GM12873 (cell line): Measurements from ENCODE around the gene LNX2.

Experiments
- TF ChIP-seq, protein P1 (sequence below): IDR thresholded peaks from 2 replicates; pipeline ENCODE4 v1.5.1; 2012; ENCODE audit warnings: low read depth, mild to moderate bottlenecking, moderate library complexity, low read length, control low read depth; ENCODE audit not compliant: insufficient read depth; ENCODE audit errors: missing control alignments

Gene LNX2

GRCh38 chr13:27536361-27537101, 83.8 kb downstream of the LNX2 start:
- TF ChIP-seq, protein P1, sequence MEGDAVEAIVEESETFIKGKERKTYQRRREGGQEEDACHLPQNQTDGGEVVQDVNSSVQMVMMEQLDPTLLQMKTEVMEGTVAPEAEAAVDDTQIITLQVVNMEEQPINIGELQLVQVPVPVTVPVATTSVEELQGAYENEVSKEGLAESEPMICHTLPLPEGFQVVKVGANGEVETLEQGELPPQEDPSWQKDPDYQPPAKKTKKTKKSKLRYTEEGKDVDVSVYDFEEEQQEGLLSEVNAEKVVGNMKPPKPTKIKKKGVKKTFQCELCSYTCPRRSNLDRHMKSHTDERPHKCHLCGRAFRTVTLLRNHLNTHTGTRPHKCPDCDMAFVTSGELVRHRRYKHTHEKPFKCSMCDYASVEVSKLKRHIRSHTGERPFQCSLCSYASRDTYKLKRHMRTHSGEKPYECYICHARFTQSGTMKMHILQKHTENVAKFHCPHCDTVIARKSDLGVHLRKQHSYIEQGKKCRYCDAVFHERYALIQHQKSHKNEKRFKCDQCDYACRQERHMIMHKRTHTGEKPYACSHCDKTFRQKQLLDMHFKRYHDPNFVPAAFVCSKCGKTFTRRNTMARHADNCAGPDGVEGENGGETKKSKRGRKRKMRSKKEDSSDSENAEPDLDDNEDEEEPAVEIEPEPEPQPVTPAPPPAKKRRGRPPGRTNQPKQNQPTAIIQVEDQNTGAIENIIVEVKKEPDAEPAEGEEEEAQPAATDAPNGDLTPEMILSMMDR: no peak

DNA sequence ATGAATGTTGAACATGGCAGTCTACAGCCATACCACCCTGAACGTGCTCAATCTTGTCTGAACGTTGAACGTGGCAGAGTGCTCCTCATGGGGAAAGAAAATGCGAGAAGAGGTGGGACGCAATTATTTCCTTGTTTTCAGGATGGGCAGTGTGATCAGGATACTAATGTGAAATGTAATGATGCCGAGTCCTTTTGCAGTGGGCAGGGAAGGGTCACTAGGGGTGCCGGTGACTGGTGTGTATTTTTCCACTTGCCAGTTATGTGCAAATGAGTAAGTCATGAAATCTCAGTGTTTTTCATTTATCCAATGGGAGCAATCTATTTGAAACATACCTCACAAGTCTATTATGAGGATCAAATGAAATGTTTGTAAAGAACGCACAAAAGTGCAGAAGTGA, 84.8 kb downstream of the LNX2 start:
- TF ChIP-seq, protein P1: peak; percentile 14

DNA sequence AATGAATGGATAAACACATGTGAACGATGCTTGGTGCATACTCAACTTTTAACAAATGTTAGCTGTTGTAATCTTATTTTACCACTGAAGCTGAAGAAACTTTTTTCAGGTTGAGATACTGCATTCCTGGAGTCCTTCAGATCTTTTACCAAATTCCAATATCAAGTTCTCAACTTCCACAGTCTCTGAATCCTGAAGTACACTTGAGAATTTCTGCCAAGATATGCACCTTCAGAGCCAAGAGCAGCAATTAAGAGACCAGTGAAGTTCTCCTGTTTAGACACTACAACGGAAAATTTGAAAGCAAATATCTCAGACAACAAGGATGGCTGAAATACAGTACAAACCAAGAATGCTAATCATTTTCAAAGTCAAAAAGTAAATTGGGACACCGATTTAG, 85.3 kb downstream of the LNX2 start:
- TF ChIP-seq, protein P1: no peak

DNA sequence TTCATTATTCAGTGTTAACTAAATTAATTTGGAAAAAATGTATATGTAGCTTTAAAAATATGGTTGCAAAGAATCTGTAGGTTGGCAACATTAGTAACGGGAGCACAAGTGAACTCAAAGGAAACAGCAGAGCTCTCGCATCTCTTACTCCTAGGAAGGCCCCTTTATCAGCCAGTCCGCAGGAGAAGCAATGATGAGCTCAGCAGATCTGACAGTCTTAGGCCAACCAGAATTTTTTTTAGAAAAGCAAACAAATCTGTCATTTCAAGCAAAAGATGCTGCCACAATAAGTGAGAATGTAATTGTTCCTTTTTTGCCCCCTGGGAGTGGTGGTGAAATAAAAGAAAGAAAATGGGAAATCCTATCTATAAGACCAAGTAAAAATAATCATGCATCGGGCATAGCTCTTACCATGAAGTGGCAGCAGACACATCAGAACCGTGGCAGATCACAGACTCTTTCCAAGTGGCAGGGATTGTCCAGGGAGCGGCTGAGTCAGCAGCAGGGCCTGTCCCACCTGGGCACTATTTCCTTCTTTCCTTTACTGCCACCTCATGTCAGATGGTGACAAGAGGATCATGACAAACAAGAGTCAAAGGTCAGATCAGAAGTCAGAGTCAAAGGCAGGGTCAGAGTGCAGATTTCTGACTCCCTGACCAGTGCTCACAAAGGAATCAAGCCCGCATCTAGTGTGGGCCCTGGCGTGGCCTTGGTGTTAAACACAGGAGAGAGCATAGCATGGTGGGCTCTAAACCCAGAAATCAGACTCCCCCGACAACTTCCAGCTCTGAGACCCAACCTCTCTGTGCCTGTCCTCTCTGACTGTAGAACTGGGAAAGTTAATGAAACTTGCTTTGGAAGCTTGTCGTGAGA, 86.0 kb downstream of the LNX2 start:
- TF ChIP-seq, protein P1: no peak

GRCh38 chr13:27533155-27533643, 87.1 kb downstream of the LNX2 start:
- TF ChIP-seq, protein P1: peak; percentile 82

- TF ChIP-seq, protein P1: no peak
Observed at GRCh38 chr13:27528908-27529307, 91.4 kb downstream of the LNX2 start.

GRCh38 chr13:27526516-27526915, 93.8 kb downstream of the LNX2 start:
- TF ChIP-seq, protein P1: no peak
